SK-N-SH (cell line): ENCODE results near the gene NAV2.

Experiments
- CTCF ChIP-seq: fragments of 200-600 bp; sonication (generic); IDR thresholded peaks from 2 replicates; pipeline ENCODE4 v1.6.1; 2017; ENCODE audit warnings: antibody characterized with exemption, mild to moderate bottlenecking, moderate library complexity
- EZH2phosphoT487 ChIP-seq: fragments of 200-600 bp; sonication (generic); IDR thresholded peaks from 2 replicates; pipeline ENCODE4 v1.6.1; 2017; ENCODE audit warnings: low read depth, mixed run types, mild to moderate bottlenecking, antibody characterized with exemption, moderate library complexity, borderline replicate concordance
- FOXM1 ChIP-seq: IDR thresholded peaks from 2 replicates; pipeline ENCODE4 v1.4.0; 2012; ENCODE audit warnings: low read depth, mild to moderate bottlenecking
- GABPA ChIP-seq: IDR thresholded peaks from 2 replicates; pipeline ENCODE4 v1.4.0; 2012; ENCODE audit warnings: low read depth, mild to moderate bottlenecking
- JUND ChIP-seq: IDR thresholded peaks from 2 replicates; pipeline ENCODE4 v1.4.0; 2012
- PBX3 ChIP-seq: IDR thresholded peaks from 2 replicates; pipeline ENCODE4; 2012
- POLR2AphosphoS5 ChIP-seq: IDR thresholded peaks from 2 replicates; pipeline ENCODE4 v1.6.1; 2012; ENCODE audit warnings: low read depth, low read length
- REST ChIP-seq: IDR thresholded peaks from 2 replicates; pipeline ENCODE4 v1.6.1; 2012; ENCODE audit warnings: mild to moderate bottlenecking, low read depth, low read length, moderate library complexity
- RFX5 ChIP-seq: IDR thresholded peaks from 2 replicates; pipeline ENCODE4 v1.6.1; 2012; ENCODE audit warnings: mild to moderate bottlenecking, improper control_type of control experiment, low read length
- SMC3 ChIP-seq: IDR thresholded peaks from 2 replicates; pipeline ENCODE4 v1.6.1; 2012; ENCODE audit warnings: low read depth, low read length, improper control_type of control experiment
- USF1 ChIP-seq: IDR thresholded peaks from 2 replicates; pipeline ENCODE4 v1.4.0; 2012; ENCODE audit warnings: low read depth, borderline replicate concordance
- USF2 ChIP-seq: fragments of 150-350 bp; IDR thresholded peaks from 2 replicates; pipeline ENCODE4 v1.6.1; 2017; ENCODE audit warnings: antibody characterized with exemption, low read length, low read depth, borderline replicate concordance
- YY1 ChIP-seq: IDR thresholded peaks from 2 replicates; pipeline ENCODE4 v1.4.0; 2012; ENCODE audit warnings: low read depth, mild to moderate bottlenecking
- ZBTB33 ChIP-seq: IDR thresholded peaks from 2 replicates; pipeline ENCODE4 v1.4.0; 2012; ENCODE audit warnings: low read depth, borderline replicate concordance

- no peak for TF ChIP-seq RFX5
- no peak for TF ChIP-seq USF2
- no peak for TF ChIP-seq CTCF
- no peak for TF ChIP-seq YY1
- no peak for TF ChIP-seq USF1
- TF ChIP-seq JUND = no peak
- no peak for TF ChIP-seq GABPA
- no peak for TF ChIP-seq REST
- no peak for TF ChIP-seq ZBTB33
- no peak for TF ChIP-seq EZH2phosphoT487
- TF ChIP-seq PBX3 = no peak
- TF ChIP-seq FOXM1 = no peak
- no peak for TF ChIP-seq POLR2AphosphoS5
- TF ChIP-seq SMC3 = no peak
Measured at GRCh38 chr11:19759389-19759788, 46.8 kb downstream of the NAV2 start.
